ENCODE results near the gene BATF2.

BATF2 gene

GRCh38 chr11:64963072-64963631 lies 33.6 kb downstream of the BATF2 start:
- no peak for DNase-seq (ENCODE audit: low read depth)

GRCh38 chr11:64960719-64961118 lies 36.1 kb downstream of the BATF2 start:
- no peak for DNase-seq (ENCODE audit: low read depth)

- no peak for DNase-seq (ENCODE audit: low read depth)
These were observed 37.3 kb downstream of the BATF2 start for GRCh38 chr11:64959498-64959897.

DNA sequence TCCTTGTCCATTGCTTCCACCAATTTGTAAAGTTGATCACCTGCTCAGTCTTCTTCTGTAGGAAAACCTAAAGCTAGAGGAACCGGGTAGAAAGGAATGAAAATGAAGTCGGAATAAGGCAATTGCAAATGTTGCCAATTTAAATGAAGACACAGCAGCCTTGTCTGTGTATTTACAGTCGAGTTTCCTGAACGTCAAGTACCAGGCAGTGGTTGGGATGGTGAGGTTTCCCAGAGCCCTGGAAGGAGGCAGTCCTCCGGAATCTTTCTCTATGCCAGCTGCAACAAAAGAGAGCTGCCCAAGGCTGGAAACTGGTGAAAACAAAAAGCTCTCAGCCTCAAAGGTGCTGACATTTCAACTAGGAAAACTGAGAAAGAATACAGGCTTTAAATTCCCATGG lies 42.6 kb downstream of the BATF2 start:
- no peak for DNase-seq (ENCODE audit: low read depth)

GRCh38 chr11:64951529-64951928 lies 45.2 kb downstream of the BATF2 start:
- no peak for DNase-seq (ENCODE audit: low read depth)

DNA sequence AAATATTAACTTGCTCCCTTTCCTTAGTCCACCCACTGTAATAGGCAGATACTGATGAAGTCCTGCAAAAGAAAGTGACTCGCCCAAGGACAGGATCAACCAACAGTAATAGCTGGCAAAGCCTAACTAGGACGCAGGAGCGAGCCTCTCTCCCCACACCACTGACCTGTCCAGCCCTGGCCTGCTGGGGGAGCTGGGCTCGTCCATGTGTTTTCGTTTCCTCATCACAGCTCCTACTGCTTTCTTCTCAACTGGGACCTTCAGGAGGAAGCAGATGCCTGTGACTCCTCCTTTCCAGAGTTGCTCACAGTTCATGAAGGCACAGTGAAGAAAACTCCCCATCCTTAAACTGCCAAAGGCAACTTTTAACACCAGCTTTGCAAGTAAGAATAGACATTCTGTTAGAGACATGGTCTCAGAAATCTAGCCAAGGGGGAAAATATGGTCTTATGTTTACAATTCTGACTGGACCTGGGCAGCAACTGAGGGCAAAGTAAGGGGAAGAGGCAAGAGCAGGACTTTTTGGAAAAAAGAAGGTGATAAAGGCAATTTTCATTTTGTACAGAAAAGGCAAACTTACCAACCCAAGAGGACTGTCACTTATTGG lies 49.5 kb downstream of the BATF2 start:
- peak; percentile 7 for DNase-seq (ENCODE audit: low read depth)

Data from GM04504 (cell line).